ENCODE data around the gene TOM1L2.
A peak's percentile ranks its signal among the peaks of the same experiment; 100 is the strongest.

The TOM1L2 gene

GRCh38 chr17:17951524-17951923 lies 20.7 kb downstream of the TOM1L2 start:
- Histone ChIP-seq H3K4me1 (ENCODE audit: insufficient read depth, low read length) (no peaks in the 10 kb centered on the region), H3K9ac (ENCODE audit: low read length) (no peak overlapping the region), H3K27me3 (ENCODE audit: control insufficient read depth in 1 of 2, insufficient read depth in 2 of 2, low read length in 2 of 2) (no peaks in the 10 kb centered on the region), H3K27ac (ENCODE audit: low read depth, low read length) (no peak overlapping the region), H3K36me3 (ENCODE audit: insufficient read depth, low read length) (peaks cover 7% of the 10 kb centered on the region), H3K9me3 (ENCODE audit: low read length) (no peaks in the 10 kb centered on the region), H3K4me3 (ENCODE audit: low read depth in 1 of 2, low read length in 2 of 2) (no peak overlapping the region)

- Histone ChIP-seq H3K36me3 (ENCODE audit: insufficient read depth, low read length) (peaks cover 7% of the 10 kb centered on the region), H3K4me3 (ENCODE audit: low read depth in 1 of 2, low read length in 2 of 2) (no peak overlapping the region), H3K9me3 (ENCODE audit: low read length) (no peaks in the 10 kb centered on the region), H3K9ac (ENCODE audit: low read length) (no peak overlapping the region), H3K27ac (ENCODE audit: low read depth, low read length) (no peak overlapping the region), H3K27me3 (ENCODE audit: control insufficient read depth in 1 of 2, insufficient read depth in 2 of 2, low read length in 2 of 2) (no peaks in the 10 kb centered on the region), H3K4me1 (ENCODE audit: insufficient read depth, low read length) (no peaks in the 10 kb centered on the region)
Measured at GRCh38 chr17:17950806-17951205, 21.4 kb downstream of the TOM1L2 start.

- Histone ChIP-seq H3K27ac (ENCODE audit: low read depth, low read length) (no peak overlapping the region), H3K27me3 (ENCODE audit: control insufficient read depth in 1 of 2, insufficient read depth in 2 of 2, low read length in 2 of 2) (no peaks in the 10 kb centered on the region), H3K36me3 (ENCODE audit: insufficient read depth, low read length) (peaks cover 7% of the 10 kb centered on the region), H3K4me3 (ENCODE audit: low read depth in 1 of 2, low read length in 2 of 2) (no peak overlapping the region), H3K9ac (ENCODE audit: low read length) (no peak overlapping the region), H3K9me3 (ENCODE audit: low read length) (no peaks in the 10 kb centered on the region), H3K4me1 (ENCODE audit: insufficient read depth, low read length) (peaks cover under 1% of the 10 kb centered on the region)
Measured at GRCh38 chr17:17950347-17950746, 21.9 kb downstream of the TOM1L2 start.

GRCh38 chr17:17947966-17948365 lies 24.2 kb downstream of the TOM1L2 start:
- H3K27me3 ChIP-seq (ENCODE audit: control insufficient read depth in 1 of 2, insufficient read depth in 2 of 2, low read length in 2 of 2), result no peaks in the 10 kb centered on the region
- no peak overlapping the region for H3K4me3 ChIP-seq (ENCODE audit: low read depth in 1 of 2, low read length in 2 of 2)
- no peaks in the 10 kb centered on the region for H3K9me3 ChIP-seq (ENCODE audit: low read length)
- H3K4me1 ChIP-seq (ENCODE audit: insufficient read depth, low read length), result peaks cover 24% of the 10 kb centered on the region
- H3K36me3 ChIP-seq (ENCODE audit: insufficient read depth, low read length), result no peaks in the 10 kb centered on the region
- H3K9ac ChIP-seq (ENCODE audit: low read length), result no peak overlapping the region
- no peak overlapping the region for H3K27ac ChIP-seq (ENCODE audit: low read depth, low read length)

GRCh38 chr17:17947309-17947708 lies 24.9 kb downstream of the TOM1L2 start:
- H3K9me3 ChIP-seq (ENCODE audit: low read length), result no peaks in the 10 kb centered on the region
- H3K27ac ChIP-seq (ENCODE audit: low read depth, low read length), result no peak overlapping the region
- H3K4me1 ChIP-seq (ENCODE audit: insufficient read depth, low read length), result peaks cover 25% of the 10 kb centered on the region
- H3K36me3 ChIP-seq (ENCODE audit: insufficient read depth, low read length), result no peaks in the 10 kb centered on the region
- H3K9ac ChIP-seq (ENCODE audit: low read length), result no peak overlapping the region
- no peaks in the 10 kb centered on the region for H3K27me3 ChIP-seq (ENCODE audit: control insufficient read depth in 1 of 2, insufficient read depth in 2 of 2, low read length in 2 of 2)
- no peak overlapping the region for H3K4me3 ChIP-seq (ENCODE audit: low read depth in 1 of 2, low read length in 2 of 2)

- no peak overlapping the region for H3K27ac ChIP-seq (ENCODE audit: low read depth, low read length)
- H3K27me3 ChIP-seq (ENCODE audit: control insufficient read depth in 1 of 2, insufficient read depth in 2 of 2, low read length in 2 of 2), result no peaks in the 10 kb centered on the region
- H3K4me1 ChIP-seq (ENCODE audit: insufficient read depth, low read length), result peaks cover 31% of the 10 kb centered on the region
- H3K9ac ChIP-seq (ENCODE audit: low read length), result no peak overlapping the region
- H3K36me3 ChIP-seq (ENCODE audit: insufficient read depth, low read length), result no peaks in the 10 kb centered on the region
- no peaks in the 10 kb centered on the region for H3K9me3 ChIP-seq (ENCODE audit: low read length)
- no peak overlapping the region for H3K4me3 ChIP-seq (ENCODE audit: low read depth in 1 of 2, low read length in 2 of 2)
Measured at GRCh38 chr17:17946093-17946492, 26.1 kb downstream of the TOM1L2 start.

- Histone ChIP-seq H3K4me3 (ENCODE audit: low read depth in 1 of 2, low read length in 2 of 2) (no peak overlapping the region), H3K9ac (ENCODE audit: low read length) (no peak overlapping the region), H3K27ac (ENCODE audit: low read depth, low read length) (peak overlapping the region; percentile 60), H3K27me3 (ENCODE audit: control insufficient read depth in 1 of 2, insufficient read depth in 2 of 2, low read length in 2 of 2) (no peaks in the 10 kb centered on the region), H3K9me3 (ENCODE audit: low read length) (no peaks in the 10 kb centered on the region), H3K36me3 (ENCODE audit: insufficient read depth, low read length) (no peaks in the 10 kb centered on the region), H3K4me1 (ENCODE audit: insufficient read depth, low read length) (peaks cover 43% of the 10 kb centered on the region)
Measured at GRCh38 chr17:17944743-17945142, 27.5 kb downstream of the TOM1L2 start.

- Histone ChIP-seq H3K9ac (ENCODE audit: low read length) (no peak overlapping the region), H3K9me3 (ENCODE audit: low read length) (no peaks in the 10 kb centered on the region), H3K36me3 (ENCODE audit: insufficient read depth, low read length) (no peaks in the 10 kb centered on the region), H3K27me3 (ENCODE audit: control insufficient read depth in 1 of 2, insufficient read depth in 2 of 2, low read length in 2 of 2) (no peaks in the 10 kb centered on the region), H3K4me1 (ENCODE audit: insufficient read depth, low read length) (peaks cover 43% of the 10 kb centered on the region), H3K27ac (ENCODE audit: low read depth, low read length) (peak overlapping the region; percentile 60), H3K4me3 (ENCODE audit: low read depth in 1 of 2, low read length in 2 of 2) (no peak overlapping the region)
Measured at GRCh38 chr17:17944242-17944641, 28.0 kb downstream of the TOM1L2 start.

- Histone ChIP-seq H3K36me3 (ENCODE audit: insufficient read depth, low read length) (no peaks in the 10 kb centered on the region), H3K9ac (ENCODE audit: low read length) (no peak overlapping the region), H3K9me3 (ENCODE audit: low read length) (no peaks in the 10 kb centered on the region), H3K4me3 (ENCODE audit: low read depth in 1 of 2, low read length in 2 of 2) (no peak overlapping the region), H3K4me1 (ENCODE audit: insufficient read depth, low read length) (peaks cover 43% of the 10 kb centered on the region), H3K27me3 (ENCODE audit: control insufficient read depth in 1 of 2, insufficient read depth in 2 of 2, low read length in 2 of 2) (no peaks in the 10 kb centered on the region), H3K27ac (ENCODE audit: low read depth, low read length) (peak overlapping the region; percentile 60)
Measured at GRCh38 chr17:17943281-17943984, 28.8 kb downstream of the TOM1L2 start.

GRCh38 chr17:17942846-17943245 lies 29.4 kb downstream of the TOM1L2 start:
- Histone ChIP-seq H3K9me3 (ENCODE audit: low read length) (no peaks in the 10 kb centered on the region), H3K9ac (ENCODE audit: low read length) (no peak overlapping the region), H3K4me3 (ENCODE audit: low read depth in 1 of 2, low read length in 2 of 2) (no peak overlapping the region), H3K27ac (ENCODE audit: low read depth, low read length) (no peak overlapping the region), H3K4me1 (ENCODE audit: insufficient read depth, low read length) (peaks cover 48% of the 10 kb centered on the region), H3K27me3 (ENCODE audit: control insufficient read depth in 1 of 2, insufficient read depth in 2 of 2, low read length in 2 of 2) (no peaks in the 10 kb centered on the region), H3K36me3 (ENCODE audit: insufficient read depth, low read length) (no peaks in the 10 kb centered on the region)

GRCh38 chr17:17941015-17941414 lies 31.2 kb downstream of the TOM1L2 start:
- no peaks in the 10 kb centered on the region for H3K27me3 ChIP-seq (ENCODE audit: control insufficient read depth in 1 of 2, insufficient read depth in 2 of 2, low read length in 2 of 2)
- no peaks in the 10 kb centered on the region for H3K36me3 ChIP-seq (ENCODE audit: insufficient read depth, low read length)
- no peak overlapping the region for H3K4me3 ChIP-seq (ENCODE audit: low read depth in 1 of 2, low read length in 2 of 2)
- no peak overlapping the region for H3K9ac ChIP-seq (ENCODE audit: low read length)
- no peak overlapping the region for H3K27ac ChIP-seq (ENCODE audit: low read depth, low read length)
- no peaks in the 10 kb centered on the region for H3K9me3 ChIP-seq (ENCODE audit: low read length)
- peaks cover 59% of the 10 kb centered on the region for H3K4me1 ChIP-seq (ENCODE audit: insufficient read depth, low read length)

- H3K4me1 ChIP-seq (ENCODE audit: insufficient read depth, low read length), result peaks cover 59% of the 10 kb centered on the region
- no peak overlapping the region for H3K27ac ChIP-seq (ENCODE audit: low read depth, low read length)
- H3K9ac ChIP-seq (ENCODE audit: low read length), result no peak overlapping the region
Measured at GRCh38 chr17:17940441-17940911, 31.7 kb downstream of the TOM1L2 start.

More at GRCh38 chr17:17940441-17940911, 31.7 kb downstream of the TOM1L2 start:
- Histone ChIP-seq H3K9me3 (ENCODE audit: low read length) (no peaks in the 10 kb centered on the region), H3K4me3 (ENCODE audit: low read depth in 1 of 2, low read length in 2 of 2) (no peak overlapping the region), H3K27me3 (ENCODE audit: control insufficient read depth in 1 of 2, insufficient read depth in 2 of 2, low read length in 2 of 2) (no peaks in the 10 kb centered on the region), H3K36me3 (ENCODE audit: insufficient read depth, low read length) (no peaks in the 10 kb centered on the region)

Data from muscle layer of colon (tissue), 2 donors.